IMR-90 (cell line): Measurements from ENCODE around the gene CD151. TPM values are rescaled to one million over a fixed set of nuclear protein-coding genes. Genes with fewer than 3 reads are reported as not detected.

Experiments used
- ATAC-seq: fragments of 200-7000 bp; cut with Tn5 transposase; 2 replicates; pipeline ENCODE4 v1.9.1; 2020; ENCODE audit warnings: low read depth, mild to moderate bottlenecking, moderate library complexity
- BruUV-seq: library from RNA; stranded (reverse); fragments of 400-500 nt; replicated peaks from 2 replicates; lab custom pipeline; 2021; lab: Mats Ljungman, UMichigan
- CTCF ChIA-PET: fragments of 300-600 bp; formaldehyde crosslinking; extraction: SDS; loops from one replicate; lab custom pipeline; 2021; ENCODE audit warnings: antibody characterized with exemption; lab: Yijun Ruan, JAX
- POLR2A ChIA-PET: fragments of 300-600 bp; sonication (Branson Sonifier 250); formaldehyde crosslinking; loops from one replicate; lab custom pipeline; 2022; ENCODE audit warnings: antibody characterized with exemption; ENCODE audit not compliant: unreplicated experiment; lab: Charles Lee
- DNase-seq: peaks from one replicate; pipeline ENCODE4 v3.0.0; 2013
- H2AFZ ChIP-seq: replicated peaks from 2 replicates; pipeline ENCODE3; 2013; ENCODE audit warnings: low read length, mild to moderate bottlenecking; ENCODE audit not compliant: poor library complexity
- H2AK5ac ChIP-seq: 2 replicates; pipeline ENCODE4 v1.6.1; 2013; ENCODE audit warnings: low read depth, low read length, inconsistent platforms
- H2AK9ac ChIP-seq: replicated peaks from 2 replicates; pipeline ENCODE3; 2013; ENCODE audit warnings: mild to moderate bottlenecking, low read depth, low read length, moderate library complexity; ENCODE audit not compliant: poor library complexity
- H2BK120ac ChIP-seq: 2 replicates; pipeline ENCODE4 v1.6.1; 2013; ENCODE audit warnings: low read depth, low read length, inconsistent platforms
- H2BK15ac ChIP-seq: 3 replicates; pipeline ENCODE4 v1.6.1; 2013; ENCODE audit warnings: low read depth, low read length, inconsistent platforms
- H2BK20ac ChIP-seq: 2 replicates; pipeline ENCODE4 v1.6.1; 2013; ENCODE audit warnings: low read depth, mild to moderate bottlenecking, inconsistent platforms, low read length, moderate library complexity
- H2BK5ac ChIP-seq: 2 replicates; pipeline ENCODE4 v1.6.1; 2013; ENCODE audit warnings: mild to moderate bottlenecking, low read depth, low read length, inconsistent platforms; ENCODE audit not compliant: poor library complexity, severe bottlenecking
- H3K14ac ChIP-seq: replicated peaks from 2 replicates; pipeline ENCODE4 v1.6.1; 2013; ENCODE audit warnings: low read depth, low read length, inconsistent platforms
- H3K18ac ChIP-seq: 2 replicates; pipeline ENCODE4 v1.6.1; 2013; ENCODE audit warnings: low read depth, low read length, control low read depth
- H3K23ac ChIP-seq: 2 replicates; pipeline ENCODE4 v1.6.1; 2013; ENCODE audit warnings: low read depth, low read length, inconsistent platforms
- H3K27ac ChIP-seq: 2 replicates; pipeline ENCODE4 v1.5.1; 2013; ENCODE audit warnings: mild to moderate bottlenecking, control low read depth, low read length; ENCODE audit not compliant: insufficient read depth
- H3K27me3 ChIP-seq: 2 replicates; pipeline ENCODE4 v1.6.1; 2013; ENCODE audit warnings: low read length; ENCODE audit not compliant: control insufficient read depth, insufficient read depth
- H3K36me3 ChIP-seq: 2 replicates; pipeline ENCODE4 v1.6.1; 2013; ENCODE audit warnings: low read length, mixed read lengths; ENCODE audit not compliant: control insufficient read depth, insufficient read depth
- H3K4ac ChIP-seq: 2 replicates; pipeline ENCODE4 v1.6.1; 2013; ENCODE audit warnings: low read depth, low read length, inconsistent platforms
- H3K4me1 ChIP-seq: 2 replicates; pipeline ENCODE4 v1.6.1; 2013; ENCODE audit warnings: low read length, mixed read lengths; ENCODE audit not compliant: control insufficient read depth, insufficient read depth
- H3K4me2 ChIP-seq: 2 replicates; pipeline ENCODE4 v1.6.1; 2013; ENCODE audit warnings: low read depth, mild to moderate bottlenecking, control low read depth, low read length, moderate library complexity
- H3K4me3 ChIP-seq: 2 replicates; pipeline ENCODE4 v1.5.1; 2013; ENCODE audit warnings: low read depth, mild to moderate bottlenecking, control low read depth, low read length, moderate library complexity; ENCODE audit not compliant: insufficient read depth
- H3K56ac ChIP-seq: 2 replicates; pipeline ENCODE4 v1.6.1; 2013; ENCODE audit warnings: low read length, inconsistent platforms; ENCODE audit not compliant: insufficient read depth; ENCODE audit errors: extremely low read depth
- H3K79me1 ChIP-seq, 2 experiments: 2 replicates each; pipeline ENCODE4 v1.6.1; 2013; ENCODE audit warnings: low read length in 2 of 2, inconsistent platforms in 1 of 2, low read depth in 1 of 2
- H3K9ac ChIP-seq: 2 replicates; pipeline ENCODE4 v1.6.1; 2013; ENCODE audit warnings: low read depth, low read length, control low read depth
- H3K9me1 ChIP-seq: 2 replicates; pipeline ENCODE4 v1.6.1; 2013; ENCODE audit warnings: low read length, inconsistent platforms; ENCODE audit not compliant: insufficient read depth
- H3K9me3 ChIP-seq: 2 replicates; pipeline ENCODE4 v1.6.1; 2013; ENCODE audit warnings: low read length; ENCODE audit not compliant: control insufficient read depth, insufficient read depth
- H4K20me1 ChIP-seq: 2 replicates; pipeline ENCODE4 v1.6.1; 2013; ENCODE audit warnings: low read length, inconsistent platforms; ENCODE audit not compliant: insufficient read depth
- H4K5ac ChIP-seq: 2 replicates; pipeline ENCODE4 v1.6.1; 2013; ENCODE audit warnings: mild to moderate bottlenecking, low read depth, low read length, control low read depth
- H4K8ac ChIP-seq, 2 experiments: 2 replicates each; pipeline ENCODE4 v1.6.1; 2013; ENCODE audit warnings: low read depth in 2 of 2, low read length in 2 of 2, control low read depth in 1 of 2, inconsistent platforms in 1 of 2
- H4K91ac ChIP-seq: 2 replicates; pipeline ENCODE4 v1.6.1; 2013; ENCODE audit warnings: low read depth, low read length, inconsistent platforms; ENCODE audit not compliant: insufficient read depth
- BHLHE40 ChIP-seq: fragments of 150-350 bp; IDR thresholded peaks from 2 replicates; pipeline ENCODE4 v1.6.1; 2016; ENCODE audit warnings: mild to moderate bottlenecking, low read depth, low read length
- CEBPB ChIP-seq: IDR thresholded peaks from 2 replicates; pipeline ENCODE4 v1.6.1; 2012; ENCODE audit warnings: low read depth, low read length, improper control_type of control experiment
- MXI1 ChIP-seq: IDR thresholded peaks from 2 replicates; pipeline ENCODE4 v1.6.1; 2012; ENCODE audit warnings: low read depth, mild to moderate bottlenecking, low read length, moderate library complexity, borderline replicate concordance
- NFE2L2 ChIP-seq: fragments of 150-350 bp; IDR thresholded peaks from 2 replicates; pipeline ENCODE4 v1.6.1; 2016; ENCODE audit warnings: low read depth, mild to moderate bottlenecking, low read length
- POLR2A ChIP-seq: IDR thresholded peaks from 2 replicates; pipeline ENCODE4 v1.6.1; 2012; ENCODE audit warnings: mild to moderate bottlenecking, low read depth, low read length
- WGBS, 2 experiments: methylation state at CpG; one replicate each; pipeline versions ENCODE4 v1.1.5 to v1.1.7; 2013; ENCODE audit warnings: missing lambda C conversion rate in 2 of 2; ENCODE audit not compliant: insufficient read length in 1 of 2; ENCODE audit errors: extremely low coverage in 2 of 2; 5-methylcytosine and 5-hydroxymethylcytosine counted together
- dilution Hi-C: fragments of 300-500 bp; cut with HindIII; formaldehyde crosslinking; loops from one replicate; pipeline ENCODE4 v1.14.3; 2018; ENCODE audit warnings: low sequenced_read_pairs; ENCODE audit not compliant: unreplicated experiment
- in situ Hi-C: fragments of 300-500 bp; cut with MboI; formaldehyde crosslinking; loops from 3 replicates; pipeline ENCODE4 v1.14.3; 2019; ENCODE audit warnings: low sequenced_read_pairs, inconsistent platforms, mixed read lengths
- intact Hi-C: fragments of 100-400 bp; cut with micrococcal nuclease; formaldehyde crosslinking; loops from 2 replicates; pipeline ENCODE4 v1.10.0; 2022
- polyA plus RNA-seq, 3 experiments: library from polyadenylated mRNA; depleted of rRNA; stranded (reverse); fragments of >200 nt; gene quantifications; 2 replicates each; pipeline ENCODE4 v1.2.3, GENCODE V29; 2012; ENCODE audit warnings: low replicate concordance in 1 of 3
- total RNA-seq: library from RNA; depleted of rRNA; stranded (reverse); fragments of >200 nt; gene quantifications from 2 replicates; pipeline ENCODE4 v1.2.3, GENCODE V29; 2012
- TF ChIP-seq, protein P1 (sequence below): fragments of 150-350 bp; IDR thresholded peaks from 2 replicates; pipeline ENCODE4 v1.6.1; 2016; ENCODE audit warnings: low read depth, mild to moderate bottlenecking, low read length, moderate library complexity, borderline replicate concordance
- TF ChIP-seq, protein P2 (sequence below): conservative IDR thresholded peaks from 2 replicates; pipeline ENCODE4 v1.5.1; 2012; ENCODE audit warnings: mild to moderate bottlenecking, low read depth, low read length, improper control_type of control experiment

Gene CD151
- total and polyA plus RNA-seq, 2 of the 4 experiments (the other 2 are of a cell fraction): 1,150 to 1,267 TPM

DNA sequence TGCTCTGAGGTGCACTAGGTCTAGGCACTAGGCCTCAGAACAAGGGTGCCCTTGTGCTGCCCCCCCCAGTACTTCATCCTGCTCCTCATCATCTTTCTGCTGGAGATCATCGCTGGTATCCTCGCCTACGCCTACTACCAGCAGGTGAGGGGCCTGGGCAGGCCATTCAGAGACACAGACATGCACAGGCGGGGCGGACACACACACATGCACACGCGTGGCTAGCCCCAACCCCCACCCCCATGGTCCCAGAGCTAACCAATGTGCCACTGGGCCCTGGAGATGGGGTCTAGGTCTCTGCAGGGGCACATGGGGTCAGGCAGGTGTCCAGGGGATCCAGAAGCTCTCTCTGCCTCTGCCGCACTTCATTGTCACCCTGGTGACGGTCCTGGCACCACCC lies 3.9 kb downstream of the CD151 start:
- peaks cover 84% of the 10 kb centered on the region for H4K20me1 ChIP-seq
- H3K9me3 ChIP-seq: no peaks in the 10 kb centered on the region
- dilution Hi-C loops (no loop called here), intact Hi-C loops (no loop called here), in situ Hi-C loops (no loop called here)
- BruUV-seq: no TSS peak
- no peak overlapping the region for H2BK20ac ChIP-seq
- H3K27ac ChIP-seq: no peak overlapping the region
- ATAC-seq (no peak), DNase-seq (no peak)
- no peak overlapping the region for H3K4me3 ChIP-seq
- POLR2A ChIA-PET: interaction anchor here (0.6 kb wide), 1 partner anchor 18 kb away, joined by 4 read pairs; the partner anchor contains the start of gene PNPLA2
- peaks cover 31% of the 10 kb centered on the region for H3K4me1 ChIP-seq
- H2AK9ac ChIP-seq: peak overlapping the region; percentile 82
- H3K18ac ChIP-seq: no peak overlapping the region
- H2AFZ ChIP-seq: peak overlapping the region; percentile 10
- no peak overlapping the region for H3K23ac ChIP-seq
- no peak overlapping the region for H3K9ac ChIP-seq
- no peak overlapping the region for H3K56ac ChIP-seq
- CTCF ChIA-PET: interaction anchor here (0.7 kb wide), 1 partner anchor 10 kb away, joined by 3 read pairs; no protein-coding TSS in a partner anchor
- TF ChIP-seq, protein P1, sequence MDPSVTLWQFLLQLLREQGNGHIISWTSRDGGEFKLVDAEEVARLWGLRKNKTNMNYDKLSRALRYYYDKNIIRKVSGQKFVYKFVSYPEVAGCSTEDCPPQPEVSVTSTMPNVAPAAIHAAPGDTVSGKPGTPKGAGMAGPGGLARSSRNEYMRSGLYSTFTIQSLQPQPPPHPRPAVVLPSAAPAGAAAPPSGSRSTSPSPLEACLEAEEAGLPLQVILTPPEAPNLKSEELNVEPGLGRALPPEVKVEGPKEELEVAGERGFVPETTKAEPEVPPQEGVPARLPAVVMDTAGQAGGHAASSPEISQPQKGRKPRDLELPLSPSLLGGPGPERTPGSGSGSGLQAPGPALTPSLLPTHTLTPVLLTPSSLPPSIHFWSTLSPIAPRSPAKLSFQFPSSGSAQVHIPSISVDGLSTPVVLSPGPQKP: no peak
- TF ChIP-seq, protein P2, sequence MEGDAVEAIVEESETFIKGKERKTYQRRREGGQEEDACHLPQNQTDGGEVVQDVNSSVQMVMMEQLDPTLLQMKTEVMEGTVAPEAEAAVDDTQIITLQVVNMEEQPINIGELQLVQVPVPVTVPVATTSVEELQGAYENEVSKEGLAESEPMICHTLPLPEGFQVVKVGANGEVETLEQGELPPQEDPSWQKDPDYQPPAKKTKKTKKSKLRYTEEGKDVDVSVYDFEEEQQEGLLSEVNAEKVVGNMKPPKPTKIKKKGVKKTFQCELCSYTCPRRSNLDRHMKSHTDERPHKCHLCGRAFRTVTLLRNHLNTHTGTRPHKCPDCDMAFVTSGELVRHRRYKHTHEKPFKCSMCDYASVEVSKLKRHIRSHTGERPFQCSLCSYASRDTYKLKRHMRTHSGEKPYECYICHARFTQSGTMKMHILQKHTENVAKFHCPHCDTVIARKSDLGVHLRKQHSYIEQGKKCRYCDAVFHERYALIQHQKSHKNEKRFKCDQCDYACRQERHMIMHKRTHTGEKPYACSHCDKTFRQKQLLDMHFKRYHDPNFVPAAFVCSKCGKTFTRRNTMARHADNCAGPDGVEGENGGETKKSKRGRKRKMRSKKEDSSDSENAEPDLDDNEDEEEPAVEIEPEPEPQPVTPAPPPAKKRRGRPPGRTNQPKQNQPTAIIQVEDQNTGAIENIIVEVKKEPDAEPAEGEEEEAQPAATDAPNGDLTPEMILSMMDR: no peak
- no peak for TF ChIP-seq CEBPB
- no peak for TF ChIP-seq NFE2L2
- no peak for TF ChIP-seq BHLHE40
- TF ChIP-seq POLR2A: no peak
- no peak for TF ChIP-seq MXI1
- peaks cover 19 to 81% of the 10 kb centered on the region in 2 experiments; a peak in 3 of 4 replicates for H3K79me1 ChIP-seq
- peaks cover 29% of the 10 kb centered on the region for H3K9me1 ChIP-seq
- no peak overlapping the region for H2BK5ac ChIP-seq
- H2AK5ac ChIP-seq: no peak overlapping the region
- no peak overlapping the region for H4K5ac ChIP-seq
- H2BK120ac ChIP-seq: no peak overlapping the region
- H3K4ac ChIP-seq: no peak overlapping the region
- H3K36me3 ChIP-seq: peaks cover 52% of the 10 kb centered on the region
- WGBS, 2 experiments: 88% methylated on average over 3 of the region's 9 CpGs; no CpG with 5 or more reads in 1 of the 2 experiments
- no peak overlapping the region for H4K91ac ChIP-seq
- H3K4me2 ChIP-seq: no peak overlapping the region
- no peaks in the 10 kb centered on the region for H3K27me3 ChIP-seq
- no peak overlapping the region for H2BK15ac ChIP-seq
- no peak overlapping the region for H3K14ac ChIP-seq
- H4K8ac ChIP-seq: no peak overlapping the region
